HepG2 (cell line): ENCODE results near the gene AEBP1. TPM values are rescaled to one million over a fixed set of nuclear protein-coding genes. Genes with fewer than 3 reads are reported as not detected.
A peak's percentile ranks its signal among the peaks of the same experiment; 100 is the strongest.

Experiments
- CBFB ChIP-seq: sonication (generic); formaldehyde crosslinking; IDR thresholded peaks from 2 replicates; pipeline ENCODE4 v1.4.0; 2020; ENCODE audit warnings: missing genetic modification reagents
- ERF ChIP-seq: IDR thresholded peaks from 2 replicates; pipeline ENCODE4 v1.6.1; 2018; ENCODE audit warnings: missing biosample characterization, missing genetic modification reagents
- FOSL2 ChIP-seq: sonication (generic); formaldehyde crosslinking; IDR thresholded peaks from 2 replicates; pipeline ENCODE4 v1.4.0; 2020; ENCODE audit warnings: missing genetic modification reagents
- KAT8 ChIP-seq: IDR thresholded peaks from 2 replicates; pipeline ENCODE4 v1.6.1; 2016; ENCODE audit warnings: missing genetic modification reagents, missing compliant biosample characterization
- MAFF ChIP-seq: IDR thresholded peaks from 2 replicates; pipeline ENCODE4 v1.6.1; 2011; ENCODE audit warnings: low read depth, low read length, improper control_type of control experiment
- MAFK ChIP-seq, 2 experiments: IDR thresholded peaks in 1 of 2; conservative IDR thresholded peaks in 1 of 2; 2 replicates each; pipeline ENCODE4 v1.6.1; 2011; ENCODE audit warnings: improper control_type of control experiment in 2 of 2, low read length in 2 of 2
- MED8 ChIP-seq: sonication (generic); formaldehyde crosslinking; IDR thresholded peaks from 2 replicates; pipeline ENCODE4 v1.8.1; 2023; ENCODE audit warnings: mild to moderate bottlenecking, missing genetic modification reagents; ENCODE audit not compliant: insufficient replicate concordance
- MEIS1 ChIP-seq: sonication (generic); formaldehyde crosslinking; IDR thresholded peaks from 2 replicates; pipeline ENCODE4 v1.9.0; 2021; ENCODE audit warnings: mild to moderate bottlenecking, missing genetic modification reagents, moderate library complexity, borderline replicate concordance
- NR2F6 ChIP-seq, 2 experiments: IDR thresholded peaks; 2 replicates each; pipeline ENCODE4 v1.6.1; 2016; ENCODE audit warnings: antibody characterized with exemption in 1 of 2, mild to moderate bottlenecking in 1 of 2
- PAWR ChIP-seq: sonication (generic); formaldehyde crosslinking; IDR thresholded peaks from 2 replicates; pipeline ENCODE4 v1.4.0; 2020; ENCODE audit warnings: missing genetic modification reagents, mild to moderate bottlenecking, borderline replicate concordance
- POGZ ChIP-seq: sonication (generic); formaldehyde crosslinking; IDR thresholded peaks from 2 replicates; pipeline ENCODE4 v1.4.0; 2020; ENCODE audit warnings: mild to moderate bottlenecking, missing genetic modification reagents
- REST ChIP-seq, 2 experiments: IDR thresholded peaks; 2 replicates each; pipeline ENCODE4 v1.6.1; 2011 to 2012; ENCODE audit warnings: low read length in 2 of 2, borderline replicate concordance in 1 of 2, low read depth in 1 of 2, mild to moderate bottlenecking in 1 of 2, moderate library complexity in 1 of 2
- SALL1 ChIP-seq: sonication (generic); formaldehyde crosslinking; IDR thresholded peaks from 2 replicates; pipeline ENCODE4 v1.8.0; 2022; ENCODE audit warnings: mild to moderate bottlenecking, missing genetic modification reagents
- U2AF1 ChIP-seq: fragments of 200-400 bp; formaldehyde crosslinking; optimal IDR thresholded peaks from 2 replicates; pipeline ENCODE3; 2017; ENCODE audit warnings: mild to moderate bottlenecking, low read depth, low read length
- ZNF354B ChIP-seq: sonication (generic); formaldehyde crosslinking; IDR thresholded peaks from 2 replicates; pipeline ENCODE4 v1.8.0; 2022; ENCODE audit warnings: mild to moderate bottlenecking, missing genetic modification reagents
- ZNF451 ChIP-seq: sonication (generic); formaldehyde crosslinking; IDR thresholded peaks from 2 replicates; pipeline ENCODE4 v1.5.0; 2020; ENCODE audit warnings: mild to moderate bottlenecking, missing genetic modification reagents
- ZNF512B ChIP-seq: sonication (generic); formaldehyde crosslinking; IDR thresholded peaks from 2 replicates; pipeline ENCODE4 v1.5.1; 2020; ENCODE audit warnings: missing genetic modification reagents, mild to moderate bottlenecking, borderline replicate concordance
- ZNF672 ChIP-seq: sonication (generic); formaldehyde crosslinking; IDR thresholded peaks from 2 replicates; pipeline ENCODE4 v1.8.1; 2022; ENCODE audit warnings: missing genetic modification reagents
- ZNF766 ChIP-seq: sonication (generic); formaldehyde crosslinking; IDR thresholded peaks from 2 replicates; pipeline ENCODE4 v1.5.0; 2020; ENCODE audit warnings: missing genetic modification reagents, borderline replicate concordance
- ZNF891 ChIP-seq: sonication (generic); formaldehyde crosslinking; IDR thresholded peaks from 2 replicates; pipeline ENCODE4 v1.5.0; 2020; ENCODE audit warnings: mild to moderate bottlenecking, missing genetic modification reagents
- polyA plus RNA-seq, 8 experiments: library from polyadenylated mRNA; depleted of rRNA in 3 of 8; stranded (reverse) in 7 of 8; unstranded in 1 of 8; fragments of >200 nt; fragmentation: Illumina TruSeq in 4 of 8; extraction: Trizol in 4 of 8; gene quantifications; 2 replicates each; pipeline versions ENCODE4 v1.2.1 to v1.2.3, GENCODE V29; 2011 to 2016; ENCODE audit warnings: low read depth in 4 of 8, missing spikeins in 1 of 8, mixed read lengths in 1 of 8; ENCODE audit not compliant: insufficient read depth in 1 of 8
- total RNA-seq, 5 experiments: library from RNA; depleted of rRNA; stranded (reverse); fragments of >200 nt; fragmentation: Illumina TruSeq; extraction: Trizol; gene quantifications; 2 replicates each; pipeline ENCODE4 v1.2.3, GENCODE V29; 2016; ENCODE audit warnings: low read depth in 1 of 5
- TF ChIP-seq, protein P1 (sequence below): IDR thresholded peaks from 2 replicates; pipeline ENCODE4 v1.6.1; 2012; ENCODE audit warnings: low read depth, low read length, improper control_type of control experiment
- TF ChIP-seq, protein P2 (sequence below): sonication (generic); formaldehyde crosslinking; IDR thresholded peaks from 2 replicates; pipeline ENCODE4 v1.4.0; 2020; ENCODE audit warnings: missing genetic modification reagents

Gene AEBP1
- total and polyA plus RNA-seq, 2 of the 13 experiments (the other 11 are each of a cell fraction or from before 2014, with no cell fraction given) = 0.22 to 0.55 TPM

GRCh38 chr7:44082541-44083207 lies 21.5 kb upstream of the AEBP1 start (continued):
- TF ChIP-seq ZNF354B (CRISPR knock-in tag) (no peak), KAT8 (CRISPR knock-in tag) (peak; percentile 25; the same call in 1 of the 2 replicates), ZNF451 (CRISPR knock-in tag) (no peak), ZNF766 (CRISPR knock-in tag) (no peak), NR2F6 (IDR thresholded peaks at IDR 0.05) (no peak), NR2F6 (CRISPR knock-in tag; IDR thresholded peaks at IDR 0.05) (0 out of 2 replicates have a peak, but pooled peaks have one; percentile 9), MEIS1 (CRISPR knock-in tag) (no peak), U2AF1 (no peak), REST (IDR thresholded peaks at IDR 0.05; ENCODE audit: borderline replicate concordance in 1 of 2, low read depth in 1 of 2, low read length in 2 of 2) (no peak), MED8 (CRISPR knock-in tag) (no peak), FOSL2 (CRISPR knock-in tag) (peak; percentile 50), ZNF891 (CRISPR knock-in tag) (no peak), ZNF512B (CRISPR knock-in tag) (no peak), MAFK (conservative IDR thresholded peaks at IDR 0.05 in 1 of 2, IDR thresholded peaks at IDR 0.05 in 1 of 2; ENCODE audit: low read length in 2 of 2) (no peak), PAWR (CRISPR knock-in tag) (no peak), SALL1 (CRISPR knock-in tag) (peak; percentile 56; the same call in 1 of the 2 replicates), ZNF672 (no peak), POGZ (CRISPR knock-in tag) (no peak), MAFF (no peak), CBFB (no peak), ERF (CRISPR knock-in tag) (0 out of 2 replicates have a peak, but pooled peaks have one; percentile 6)
- TF ChIP-seq, protein P1, sequence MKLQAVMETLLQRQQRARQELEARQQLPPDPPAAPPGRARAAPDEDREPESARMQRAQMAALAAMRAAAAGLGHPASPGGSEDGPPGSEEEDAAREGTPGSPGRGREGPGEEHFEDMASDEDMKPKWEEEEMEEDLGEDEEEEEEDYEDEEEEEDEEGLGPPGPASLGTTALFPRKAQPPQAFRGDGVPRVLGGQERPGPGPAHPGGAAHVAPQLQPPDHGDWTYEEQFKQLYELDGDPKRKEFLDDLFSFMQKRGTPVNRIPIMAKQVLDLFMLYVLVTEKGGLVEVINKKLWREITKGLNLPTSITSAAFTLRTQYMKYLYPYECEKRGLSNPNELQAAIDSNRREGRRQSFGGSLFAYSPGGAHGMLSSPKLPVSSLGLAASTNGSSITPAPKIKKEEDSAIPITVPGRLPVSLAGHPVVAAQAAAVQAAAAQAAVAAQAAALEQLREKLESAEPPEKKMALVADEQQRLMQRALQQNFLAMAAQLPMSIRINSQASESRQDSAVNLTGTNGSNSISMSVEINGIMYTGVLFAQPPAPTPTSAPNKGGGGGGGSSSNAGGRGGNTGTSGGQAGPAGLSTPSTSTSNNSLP = no peak
- TF ChIP-seq, protein P2, sequence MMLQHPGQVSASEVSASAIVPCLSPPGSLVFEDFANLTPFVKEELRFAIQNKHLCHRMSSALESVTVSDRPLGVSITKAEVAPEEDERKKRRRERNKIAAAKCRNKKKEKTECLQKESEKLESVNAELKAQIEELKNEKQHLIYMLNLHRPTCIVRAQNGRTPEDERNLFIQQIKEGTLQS = no peak
